Activated CD8-positive, alpha-beta memory T cell treated with anti-CD3 and anti-CD28 coated beads for 4 hours (primary cell): Measurements from ENCODE around the gene DNAJC2.

Experiments
- DNase-seq, 2 donors: peaks; one replicate each; pipeline ENCODE4 v3.0.0-alpha.2; 2020; ENCODE audit warnings: low read depth in 2 of 2

Gene DNAJC2

GRCh38 chr7:103344453-103345149 lies at the start of gene DNAJC2:
DNAJC2 (minus strand) TSS chr7:103344767; CDS start chr7:103344622, 145 bp downstream.
- peak; percentile 75 to 77 for DNase-seq

- no peak for DNase-seq
Measured at GRCh38 chr7:103391976-103392375, 47.4 kb upstream of the DNAJC2 start.

- DNase-seq = no peak
Measured at GRCh38 chr7:103391150-103391549, 46.6 kb upstream of the DNAJC2 start.

- no peak for DNase-seq
Measured at GRCh38 chr7:103389263-103389662, 44.7 kb upstream of the DNAJC2 start.

- no peak for DNase-seq
Measured at GRCh38 chr7:103388469-103389140, 44.0 kb upstream of the DNAJC2 start.

- no peak for DNase-seq
Measured at GRCh38 chr7:103387242-103387641, 42.7 kb upstream of the DNAJC2 start.

- DNase-seq = no peak
Measured at GRCh38 chr7:103382032-103382402, 37.5 kb upstream of the DNAJC2 start.

- DNase-seq = no peak
Measured at GRCh38 chr7:103381280-103382031, 36.9 kb upstream of the DNAJC2 start.

- no peak for DNase-seq
Measured at GRCh38 chr7:103380395-103381191, 36.0 kb upstream of the DNAJC2 start.

- no peak for DNase-seq
Measured at GRCh38 chr7:103379270-103379975, 34.9 kb upstream of the DNAJC2 start.

GRCh38 chr7:103373866-103374643 lies 29.5 kb upstream of the DNAJC2 start:
- no peak for DNase-seq

- DNase-seq = no peak
Measured at GRCh38 chr7:103369432-103369831, 24.9 kb upstream of the DNAJC2 start.

- DNase-seq = no peak
Measured at GRCh38 chr7:103349805-103350204, 5.2 kb upstream of the DNAJC2 start.

GRCh38 chr7:103348959-103349358 lies 4.4 kb upstream of the DNAJC2 start:
- DNase-seq = no peak

GRCh38 chr7:103348452-103348851 lies 3.9 kb upstream of the DNAJC2 start:
- no peak for DNase-seq

- DNase-seq = peak; percentile 65 to 75
Measured at GRCh38 chr7:103347507-103348267, 3.1 kb upstream of the DNAJC2 start, which contains the start of gene PSMC2. PSMC2 (plus strand) TSS chr7:103347643; CDS start chr7:103347712, 69 bp downstream.

GRCh38 chr7:103346396-103346795 lies 1.8 kb upstream of the DNAJC2 start:
- no peak for DNase-seq

- peak in 1 of 2 donors; percentile 13 for DNase-seq
Measured at GRCh38 chr7:103343758-103344452, 662 bp downstream of the DNAJC2 start.

- no peak for DNase-seq
Measured at GRCh38 chr7:103343332-103343731, 1.2 kb downstream of the DNAJC2 start.
